Lower leg skin (tissue), 4 donors: ENCODE results near the gene PRKCE. TPM values are rescaled to one million over a fixed set of nuclear protein-coding genes. Genes with fewer than 3 reads are reported as not detected.

Experiments
- DNase-seq, 2 donors: peaks; one replicate each; pipeline ENCODE4 v3.0.0-alpha.2; 2019; ENCODE audit warnings: low spot score in 2 of 2
- H3K4me3 ChIP-seq: fragments of 200-600 bp; sonication (generic); 2 replicates; pipeline ENCODE4 v1.5.1; 2017; ENCODE audit warnings: mild to moderate bottlenecking, low read depth; ENCODE audit not compliant: poor library complexity, severe bottlenecking
- CTCF ChIP-seq, 3 donors: fragments of 450-650 bp; IDR thresholded peaks; one replicate each; pipeline ENCODE4 v1.5.1; 2016; ENCODE audit warnings: antibody characterized with exemption in 3 of 3, mild to moderate bottlenecking in 3 of 3, moderate library complexity in 2 of 3
- POLR2A ChIP-seq, 2 donors: fragments of 450-650 bp; IDR thresholded peaks; one replicate each; pipeline ENCODE4 v1.6.1; 2016 to 2017; ENCODE audit warnings: antibody characterized with exemption in 2 of 2, mild to moderate bottlenecking in 1 of 2, moderate library complexity in 1 of 2
- WGBS, 2 donors: methylation state at CpG; one replicate each; pipeline ENCODE4 v1.1.5; 2018; 5-methylcytosine and 5-hydroxymethylcytosine counted together
- intact Hi-C: fragments of 100-400 bp; cut with DNase I; formaldehyde crosslinking; loops from one replicate; pipeline ENCODE4 v1.15.0; 2023; ENCODE audit warnings: low total_unique reads
- total RNA-seq, 4 donors: library from RNA; depleted of rRNA; stranded (reverse); fragments of >200 nt; gene quantifications; one replicate each; pipeline ENCODE4 v1.1.0, GENCODE V29; 2016

The PRKCE gene
- total RNA-seq, 4 donors from 2014 or later = 3.5 to 10.3 (median 6.1) TPM

GRCh38 chr2:45993476-45993991 lies 342.1 kb downstream of the PRKCE start:
- TF ChIP-seq POLR2A (IDR thresholded peaks at IDR 0.05) (no peak), CTCF (IDR thresholded peaks at IDR 0.05) (no peak)
- H3K4me3 ChIP-seq = no peak overlapping the region
- peak in 1 of 2 donors; percentile 60 for DNase-seq
- 58 to 66% methylated on average over 6 of the region's 6 CpGs for WGBS, 2 donors
- intact Hi-C loops = no loop called here

- no peak overlapping the region for H3K4me3 ChIP-seq
- TF ChIP-seq POLR2A (IDR thresholded peaks at IDR 0.05) = no peak
- no peak for TF ChIP-seq CTCF (IDR thresholded peaks at IDR 0.05)
- 88 to 97% methylated on average over 3 of the region's 3 CpGs for WGBS, 2 donors
- intact Hi-C loops = no loop called here
- no peak for DNase-seq
These were observed 342.6 kb downstream of the PRKCE start for GRCh38 chr2:45994060-45994459.

- H3K4me3 ChIP-seq = no peak overlapping the region
- TF ChIP-seq CTCF (IDR thresholded peaks at IDR 0.05) (no peak), POLR2A (IDR thresholded peaks at IDR 0.05) (no peak)
- DNase-seq = no peak
- WGBS, 2 donors = 84 to 91% methylated on average over 5 of the region's 5 CpGs
- intact Hi-C loops = no loop called here
These were observed 349.2 kb downstream of the PRKCE start for GRCh38 chr2:46000660-46001059.

- no peak overlapping the region for H3K4me3 ChIP-seq
- 93 to 96% methylated on average over 7 of the region's 7 CpGs for WGBS, 2 donors
- DNase-seq = no peak
- no peak for TF ChIP-seq POLR2A (IDR thresholded peaks at IDR 0.05)
- TF ChIP-seq CTCF (IDR thresholded peaks at IDR 0.05) = no peak
- intact Hi-C loops = no loop called here
These were observed 349.8 kb downstream of the PRKCE start for GRCh38 chr2:46001290-46001689.

GRCh38 chr2:46001741-46002506 lies 350.4 kb downstream of the PRKCE start:
- WGBS, 2 donors = 80 to 85% methylated on average over 8 of the region's 8 CpGs
- H3K4me3 ChIP-seq = no peak overlapping the region
- TF ChIP-seq POLR2A (IDR thresholded peaks at IDR 0.05) (no peak), CTCF (IDR thresholded peaks at IDR 0.05) (no peak)
- no peak for DNase-seq
- intact Hi-C loops = no loop called here
